ENCODE data around the gene TP73.

The TP73 gene

DNA sequence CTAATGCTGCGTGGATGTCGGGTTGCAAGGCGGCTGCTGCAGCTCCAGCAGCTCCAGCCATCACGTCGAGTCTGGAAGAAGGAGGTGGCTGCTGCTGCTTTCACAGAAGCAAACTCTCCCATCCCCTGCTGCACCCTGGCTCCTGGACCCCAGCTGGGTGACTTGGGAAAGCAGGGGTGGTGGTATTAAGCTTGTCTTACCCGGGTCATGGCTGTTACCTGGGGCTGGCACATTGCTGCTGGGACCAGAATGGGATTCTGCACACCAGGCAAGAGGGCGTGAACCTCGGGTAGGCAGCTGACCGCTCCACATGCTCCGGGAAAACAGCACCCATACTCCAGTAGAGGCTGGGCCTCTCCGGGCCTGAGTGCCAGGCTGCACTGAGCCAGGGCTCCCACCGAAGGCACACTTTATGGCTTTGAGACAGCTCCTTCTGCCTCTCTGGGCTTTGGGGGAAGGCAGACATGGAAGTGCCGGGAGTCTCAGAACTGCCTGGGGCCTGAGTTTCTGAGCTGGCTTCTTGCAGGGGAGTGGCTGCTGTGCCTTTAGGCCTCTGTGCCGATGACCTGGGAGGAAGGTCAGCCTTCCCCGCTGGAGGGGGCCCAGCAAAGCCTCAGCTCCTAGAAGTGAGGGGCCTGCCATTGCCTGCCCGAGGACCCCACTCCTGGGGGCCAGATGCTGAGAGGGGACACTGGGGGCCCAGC is 121.4 kb downstream of the TP73 start:
- H3K27me3 ChIP-seq (replicated peaks; ENCODE audit: control insufficient read depth, insufficient read depth, low read length) = no peaks in the 10 kb centered on the region; the same call in 1 of the 2 replicates
- H3K4me3 ChIP-seq (replicated peaks; ENCODE audit: low read depth, low read length) = no peak overlapping the region
- no peak for DNase-seq (ENCODE audit: extremely low read depth, insufficient read length)
- TF ChIP-seq, protein P1, sequence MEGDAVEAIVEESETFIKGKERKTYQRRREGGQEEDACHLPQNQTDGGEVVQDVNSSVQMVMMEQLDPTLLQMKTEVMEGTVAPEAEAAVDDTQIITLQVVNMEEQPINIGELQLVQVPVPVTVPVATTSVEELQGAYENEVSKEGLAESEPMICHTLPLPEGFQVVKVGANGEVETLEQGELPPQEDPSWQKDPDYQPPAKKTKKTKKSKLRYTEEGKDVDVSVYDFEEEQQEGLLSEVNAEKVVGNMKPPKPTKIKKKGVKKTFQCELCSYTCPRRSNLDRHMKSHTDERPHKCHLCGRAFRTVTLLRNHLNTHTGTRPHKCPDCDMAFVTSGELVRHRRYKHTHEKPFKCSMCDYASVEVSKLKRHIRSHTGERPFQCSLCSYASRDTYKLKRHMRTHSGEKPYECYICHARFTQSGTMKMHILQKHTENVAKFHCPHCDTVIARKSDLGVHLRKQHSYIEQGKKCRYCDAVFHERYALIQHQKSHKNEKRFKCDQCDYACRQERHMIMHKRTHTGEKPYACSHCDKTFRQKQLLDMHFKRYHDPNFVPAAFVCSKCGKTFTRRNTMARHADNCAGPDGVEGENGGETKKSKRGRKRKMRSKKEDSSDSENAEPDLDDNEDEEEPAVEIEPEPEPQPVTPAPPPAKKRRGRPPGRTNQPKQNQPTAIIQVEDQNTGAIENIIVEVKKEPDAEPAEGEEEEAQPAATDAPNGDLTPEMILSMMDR (IDR thresholded peaks at IDR 0.05; ENCODE audit: insufficient read depth, low read length, poor library complexity, severe bottlenecking) = no peak
- peaks cover 2% of the 10 kb centered on the region; the same call in 1 of the 2 replicates for H3K36me3 ChIP-seq (ENCODE audit: control insufficient read depth, insufficient read depth, low read length)

DNA sequence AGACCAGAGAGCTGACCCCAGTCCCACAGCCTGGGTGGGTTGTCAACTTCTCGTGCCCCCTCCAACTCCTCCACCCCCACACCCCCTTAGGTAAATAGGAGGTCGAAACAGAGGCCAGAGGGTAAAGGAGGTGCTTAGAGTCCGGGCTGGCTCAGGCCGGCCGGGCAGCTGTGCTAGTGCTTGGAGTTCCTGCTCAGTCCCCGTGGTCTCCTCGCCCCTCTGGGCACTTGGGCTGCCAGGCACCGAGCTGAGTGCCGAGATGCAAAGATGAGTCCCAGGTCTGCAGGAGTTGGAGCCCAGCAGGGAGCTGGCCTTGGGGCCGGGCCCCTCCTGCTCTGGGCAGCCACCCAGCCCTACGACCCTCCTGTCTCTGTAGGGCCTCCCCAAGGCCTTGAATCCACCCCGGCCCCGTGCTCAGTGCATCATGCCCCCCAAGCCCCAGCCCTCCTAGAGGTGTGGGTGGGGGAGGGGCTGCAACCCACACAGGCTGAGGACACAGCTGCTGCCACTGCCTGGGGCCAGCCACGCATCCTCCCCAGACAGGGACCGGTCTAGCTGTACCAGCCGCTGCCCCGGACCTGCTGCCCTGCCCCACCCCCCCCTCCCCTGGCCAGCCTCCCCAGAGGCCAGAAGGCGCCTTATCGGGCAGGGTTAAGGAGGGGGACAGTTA is 122.1 kb downstream of the TP73 start:
- TF ChIP-seq, protein P1 (IDR thresholded peaks at IDR 0.05; ENCODE audit: insufficient read depth, low read length, poor library complexity, severe bottlenecking) = no peak
- Histone ChIP-seq H3K27me3 (replicated peaks; ENCODE audit: control insufficient read depth, insufficient read depth, low read length) (no peaks in the 10 kb centered on the region; the same call in 1 of the 2 replicates), H3K36me3 (ENCODE audit: control insufficient read depth, insufficient read depth, low read length) (peaks cover 6% of the 10 kb centered on the region), H3K4me3 (replicated peaks; ENCODE audit: low read depth, low read length) (no peak overlapping the region)
- DNase-seq (ENCODE audit: extremely low read depth, insufficient read length) = no peak

DNA sequence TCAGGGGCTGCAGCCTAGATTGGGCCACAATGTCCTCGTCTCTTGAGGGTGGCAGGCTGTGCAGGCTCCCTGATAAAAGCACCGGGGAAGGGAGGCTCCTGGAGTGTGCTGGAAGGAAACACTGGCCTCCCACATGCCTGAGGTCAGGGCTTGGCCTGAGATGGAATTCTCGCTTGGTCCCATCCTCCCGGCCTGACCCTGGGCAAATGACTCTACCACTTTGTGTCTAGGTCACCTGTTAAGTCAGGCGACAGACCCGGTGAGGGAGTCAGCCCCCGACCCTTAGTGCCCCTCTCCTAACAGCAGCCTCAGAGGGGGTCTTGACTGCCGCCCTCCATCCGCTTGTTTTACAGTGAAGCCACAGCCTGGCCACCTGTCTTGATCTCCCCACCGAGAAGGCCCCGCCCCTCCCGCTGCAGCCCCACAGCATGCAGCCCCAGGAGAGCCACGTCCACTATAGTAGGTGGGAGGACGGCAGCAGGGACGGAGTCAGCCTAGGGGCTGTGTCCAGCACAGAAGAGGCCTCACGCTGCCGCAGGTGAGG is 122.7 kb downstream of the TP73 start:
- no peak for DNase-seq (ENCODE audit: extremely low read depth, insufficient read length)
- Histone ChIP-seq H3K27me3 (replicated peaks; ENCODE audit: control insufficient read depth, insufficient read depth, low read length) (no peaks in the 10 kb centered on the region; the same call in 1 of the 2 replicates), H3K4me3 (replicated peaks; ENCODE audit: low read depth, low read length) (no peak overlapping the region), H3K36me3 (ENCODE audit: control insufficient read depth, insufficient read depth, low read length) (peaks cover 11% of the 10 kb centered on the region)
- TF ChIP-seq, protein P1 (IDR thresholded peaks at IDR 0.05; ENCODE audit: insufficient read depth, low read length, poor library complexity, severe bottlenecking) = no peak

DNA sequence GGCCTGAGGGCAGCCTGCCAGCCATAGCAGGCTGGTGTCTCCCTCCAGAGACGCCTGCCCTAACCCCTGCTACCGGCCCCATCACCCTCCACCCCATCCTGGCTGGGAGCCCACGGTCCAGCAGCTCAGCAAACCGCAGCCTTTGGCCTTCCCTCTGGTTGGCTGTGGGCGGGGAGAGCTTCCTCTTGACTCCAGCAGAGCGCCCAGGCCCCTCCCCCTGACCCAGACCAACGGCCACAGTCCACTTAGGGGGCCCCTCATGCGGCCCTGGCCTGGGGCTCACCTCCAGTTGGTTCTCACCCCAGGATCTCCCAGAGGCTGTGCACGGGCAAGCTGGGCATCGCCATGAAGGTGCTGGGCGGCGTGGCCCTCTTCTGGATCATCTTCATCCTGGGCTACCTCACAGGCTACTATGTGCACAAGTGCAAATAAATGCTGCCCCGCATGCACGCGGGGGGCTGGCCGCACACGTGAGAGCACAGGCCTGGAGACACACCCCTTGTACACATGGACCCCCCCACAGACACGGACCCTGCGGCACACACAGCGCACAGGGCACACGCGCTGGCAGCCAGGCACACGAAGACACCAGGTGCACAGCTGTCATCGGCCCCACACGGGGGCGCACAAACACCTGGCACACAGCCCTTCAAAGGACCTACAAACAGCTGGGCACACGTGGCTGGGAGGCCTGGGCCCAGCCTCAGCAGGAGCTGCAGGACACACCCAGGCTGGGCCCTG is 123.3 kb downstream of the TP73 start:
- H3K36me3 ChIP-seq (ENCODE audit: control insufficient read depth, insufficient read depth, low read length) = peaks cover 11% of the 10 kb centered on the region
- DNase-seq (ENCODE audit: extremely low read depth, insufficient read length) = peak; percentile 58
- TF ChIP-seq, protein P1 (IDR thresholded peaks at IDR 0.05; ENCODE audit: insufficient read depth, low read length, poor library complexity, severe bottlenecking) = peak; percentile 83
- H3K27me3 ChIP-seq (replicated peaks; ENCODE audit: control insufficient read depth, insufficient read depth, low read length) = no peaks in the 10 kb centered on the region
- no peak overlapping the region for H3K4me3 ChIP-seq (replicated peaks; ENCODE audit: low read depth, low read length)

DNA sequence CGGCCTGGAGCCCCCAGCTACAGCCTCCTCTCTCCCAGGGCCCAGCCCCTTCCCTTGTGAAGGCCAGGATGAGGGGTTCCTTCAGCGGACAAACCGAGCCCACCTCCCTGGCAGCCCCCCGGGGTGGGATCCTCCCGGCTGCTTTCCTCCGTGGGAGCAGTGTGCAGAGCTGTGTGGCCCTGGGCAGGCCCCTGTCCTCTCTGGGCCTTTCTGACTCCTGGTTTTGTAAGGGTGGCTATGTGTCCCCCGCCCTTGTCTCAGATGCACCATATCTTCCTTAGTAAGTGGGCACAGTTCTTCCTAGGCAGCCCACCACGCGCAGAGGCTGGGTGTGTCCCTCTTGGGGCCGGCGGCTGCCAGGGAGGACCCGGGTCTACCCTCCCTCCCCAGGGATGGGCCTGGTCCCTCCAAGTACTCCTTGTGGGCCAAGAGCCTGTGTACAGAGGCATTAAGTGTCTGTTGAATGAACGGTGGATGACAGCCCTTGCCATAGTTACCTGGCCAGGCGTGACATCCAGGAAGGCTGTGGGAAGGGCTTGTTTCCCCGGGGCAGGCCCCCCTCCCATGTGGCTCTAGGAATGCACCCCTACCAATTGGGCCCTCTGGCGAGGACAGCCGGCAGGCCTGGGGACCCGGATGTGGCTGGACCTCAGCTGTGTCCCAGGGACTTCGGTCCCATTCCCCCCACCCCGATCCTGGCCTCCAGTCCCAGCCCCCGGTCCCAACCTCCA is 124.1 kb downstream of the TP73 start:
- Histone ChIP-seq H3K36me3 (ENCODE audit: control insufficient read depth, insufficient read depth, low read length) (peaks cover 17% of the 10 kb centered on the region), H3K4me3 (replicated peaks; ENCODE audit: low read depth, low read length) (no peak overlapping the region), H3K27me3 (replicated peaks; ENCODE audit: control insufficient read depth, insufficient read depth, low read length) (no peaks in the 10 kb centered on the region)
- TF ChIP-seq, protein P1 (IDR thresholded peaks at IDR 0.05; ENCODE audit: insufficient read depth, low read length, poor library complexity, severe bottlenecking) = no peak
- no peak for DNase-seq (ENCODE audit: extremely low read depth, insufficient read length)
